ENCODE measurements around the gene ZNF415.

DNA sequence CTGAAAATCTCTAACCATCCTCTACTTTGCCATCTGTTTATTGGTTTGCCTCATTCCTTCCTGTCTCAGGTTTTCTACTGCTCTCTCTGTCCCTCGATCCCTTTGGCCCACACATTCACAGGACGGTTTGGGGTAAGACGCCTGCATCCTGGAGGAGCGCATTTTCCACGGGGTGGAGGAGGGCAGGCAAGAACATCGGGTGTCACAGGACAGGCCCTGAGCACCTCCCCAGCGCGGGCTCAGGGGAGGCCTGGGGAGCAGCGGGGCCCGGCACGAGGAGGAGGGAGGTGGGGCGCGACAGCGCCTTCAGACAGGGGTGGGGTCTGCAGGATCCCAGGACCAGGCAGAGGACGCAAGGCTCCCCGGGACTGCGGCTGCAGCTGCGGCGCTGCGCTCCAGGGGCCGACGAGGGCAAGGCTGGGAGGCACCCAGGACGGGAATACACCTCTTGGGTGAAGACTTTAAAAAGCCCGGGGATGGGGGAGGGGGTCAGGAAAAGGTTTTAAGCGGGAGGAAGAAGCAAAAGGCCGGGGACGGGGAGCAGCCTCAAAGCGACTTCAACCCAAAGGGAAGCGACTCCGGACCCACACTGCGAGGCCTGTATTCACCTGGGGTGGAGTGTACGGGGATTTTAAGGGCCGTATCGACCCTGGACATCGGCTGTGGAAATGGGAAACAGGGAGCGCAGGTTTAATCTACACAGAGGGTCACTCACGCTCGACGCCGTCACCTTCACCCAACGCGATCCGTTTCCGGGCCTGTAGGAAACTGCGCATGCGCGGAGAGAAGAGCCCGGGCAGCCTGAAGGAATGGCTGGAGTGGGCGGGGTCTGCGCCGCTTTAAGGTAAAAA lies at the start of gene ZNF415:
- TF ChIP-seq CTCF (conservative IDR thresholded peaks at IDR 0.05; ENCODE audit: low read depth, low read length) (no peak), EZH2 (IDR thresholded peaks at IDR 0.05; ENCODE audit: low read length, unreplicated experiment) (no peak), EZH2phosphoT487 (IDR thresholded peaks at IDR 0.05; ENCODE audit: borderline replicate concordance, low read length) (no peak)

Data from PC-3 (cell line).